ENCODE measurements around the gene CEMIP.

Gene CEMIP

DNA sequence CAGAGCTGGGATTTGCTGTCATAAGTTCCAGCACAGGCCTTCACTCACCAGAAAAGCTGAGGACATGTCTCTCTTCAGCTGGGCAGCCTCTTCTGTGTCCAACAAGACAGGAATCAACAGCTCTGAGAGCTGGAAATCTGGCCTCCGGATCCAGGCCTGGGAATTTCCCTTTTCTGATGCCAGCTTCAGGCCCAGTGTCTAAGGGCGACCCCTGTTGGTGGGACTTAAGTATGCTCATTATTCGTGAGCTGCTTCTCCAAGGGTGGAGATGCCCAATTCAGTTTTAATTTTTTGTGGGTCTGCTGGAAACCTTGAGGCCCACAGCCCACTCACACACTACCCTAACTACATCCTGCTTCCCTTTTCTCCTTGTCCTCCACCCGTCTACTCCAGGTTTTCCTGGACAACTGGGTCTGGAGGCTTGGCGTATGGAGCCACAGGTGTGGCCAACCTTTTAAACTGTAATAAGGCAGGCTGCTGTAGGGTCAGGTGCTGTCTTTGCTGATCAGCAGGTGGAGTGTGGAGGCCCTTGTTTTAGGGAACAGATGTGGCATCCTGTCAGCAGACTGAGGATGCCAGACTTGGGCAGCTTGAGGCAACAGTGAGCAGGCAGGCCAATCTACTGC lies 2.6 kb upstream of the CEMIP start:
- H3K27ac ChIP-seq = no peak overlapping the region
- no peak for TF ChIP-seq ZFX (IDR thresholded peaks at IDR 0.05; ENCODE audit: borderline replicate concordance)
- TF ChIP-seq, protein P1, sequence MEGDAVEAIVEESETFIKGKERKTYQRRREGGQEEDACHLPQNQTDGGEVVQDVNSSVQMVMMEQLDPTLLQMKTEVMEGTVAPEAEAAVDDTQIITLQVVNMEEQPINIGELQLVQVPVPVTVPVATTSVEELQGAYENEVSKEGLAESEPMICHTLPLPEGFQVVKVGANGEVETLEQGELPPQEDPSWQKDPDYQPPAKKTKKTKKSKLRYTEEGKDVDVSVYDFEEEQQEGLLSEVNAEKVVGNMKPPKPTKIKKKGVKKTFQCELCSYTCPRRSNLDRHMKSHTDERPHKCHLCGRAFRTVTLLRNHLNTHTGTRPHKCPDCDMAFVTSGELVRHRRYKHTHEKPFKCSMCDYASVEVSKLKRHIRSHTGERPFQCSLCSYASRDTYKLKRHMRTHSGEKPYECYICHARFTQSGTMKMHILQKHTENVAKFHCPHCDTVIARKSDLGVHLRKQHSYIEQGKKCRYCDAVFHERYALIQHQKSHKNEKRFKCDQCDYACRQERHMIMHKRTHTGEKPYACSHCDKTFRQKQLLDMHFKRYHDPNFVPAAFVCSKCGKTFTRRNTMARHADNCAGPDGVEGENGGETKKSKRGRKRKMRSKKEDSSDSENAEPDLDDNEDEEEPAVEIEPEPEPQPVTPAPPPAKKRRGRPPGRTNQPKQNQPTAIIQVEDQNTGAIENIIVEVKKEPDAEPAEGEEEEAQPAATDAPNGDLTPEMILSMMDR (IDR thresholded peaks at IDR 0.05) = peak; percentile 95

DNA sequence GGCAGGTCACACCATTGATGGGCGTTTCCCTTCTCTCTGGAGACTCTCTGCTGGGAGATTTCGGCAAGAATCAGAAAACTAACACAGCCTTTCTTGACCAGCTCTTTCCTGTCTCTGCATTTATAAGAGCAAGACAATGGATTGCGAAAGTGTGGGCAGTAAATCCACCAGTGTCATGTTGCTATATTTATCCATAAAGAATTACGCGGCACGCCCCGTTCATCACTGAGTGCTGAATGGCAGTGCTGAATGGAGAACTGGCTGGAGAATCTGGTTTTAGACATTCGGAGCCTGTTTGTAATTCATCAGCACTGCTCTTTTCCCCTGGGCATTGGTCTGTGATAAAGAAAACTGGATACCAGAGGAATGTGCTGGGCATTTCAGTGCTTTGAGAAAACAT lies 2.0 kb upstream of the CEMIP start:
- no peak for TF ChIP-seq ZFX (IDR thresholded peaks at IDR 0.05; ENCODE audit: borderline replicate concordance)
- TF ChIP-seq, protein P1 (IDR thresholded peaks at IDR 0.05) = no peak
- H3K27ac ChIP-seq = no peak overlapping the region; the same call in 1 of the 2 replicates

DNA sequence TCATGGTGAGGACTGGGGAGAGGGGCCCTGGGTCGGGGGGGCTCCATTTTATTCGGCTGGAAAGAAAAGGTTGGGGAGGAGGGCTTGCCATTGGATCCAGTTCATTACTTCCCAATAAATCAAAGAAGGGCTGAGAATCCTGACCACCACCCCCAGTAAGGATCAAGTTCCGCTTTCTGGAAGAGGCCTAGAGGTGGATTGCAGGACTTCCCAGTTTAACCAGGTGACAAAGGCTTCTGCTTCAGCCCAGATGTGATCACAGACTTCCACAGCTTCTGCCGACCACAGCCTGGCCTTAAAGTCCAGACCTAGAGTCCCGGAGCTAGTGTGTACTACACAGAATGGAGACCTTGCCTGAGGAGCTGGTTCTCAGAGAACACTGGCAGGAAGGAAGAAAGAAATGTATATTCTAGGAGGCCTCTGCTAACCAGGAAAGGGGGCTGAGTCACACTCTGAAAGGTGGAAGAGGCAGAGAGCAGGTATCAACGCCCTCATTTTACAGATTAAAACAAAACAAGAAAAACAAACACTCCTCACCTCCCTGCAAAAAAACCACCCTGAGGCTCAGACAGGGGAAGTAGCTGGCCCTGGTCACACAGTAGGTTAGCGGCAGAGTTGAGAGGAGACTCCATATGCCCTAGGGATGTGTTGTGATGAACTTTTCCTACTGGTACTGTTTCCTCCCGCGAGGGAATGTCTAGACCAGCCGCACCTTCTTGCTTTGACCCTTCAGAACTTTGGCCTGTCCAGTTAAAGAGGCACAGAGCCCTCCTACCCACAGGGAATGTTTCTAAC lies 1.1 kb upstream of the CEMIP start:
- no peak for TF ChIP-seq ZFX (IDR thresholded peaks at IDR 0.05; ENCODE audit: borderline replicate concordance)
- TF ChIP-seq, protein P1 (IDR thresholded peaks at IDR 0.05) = no peak
- H3K27ac ChIP-seq = no peak overlapping the region

DNA sequence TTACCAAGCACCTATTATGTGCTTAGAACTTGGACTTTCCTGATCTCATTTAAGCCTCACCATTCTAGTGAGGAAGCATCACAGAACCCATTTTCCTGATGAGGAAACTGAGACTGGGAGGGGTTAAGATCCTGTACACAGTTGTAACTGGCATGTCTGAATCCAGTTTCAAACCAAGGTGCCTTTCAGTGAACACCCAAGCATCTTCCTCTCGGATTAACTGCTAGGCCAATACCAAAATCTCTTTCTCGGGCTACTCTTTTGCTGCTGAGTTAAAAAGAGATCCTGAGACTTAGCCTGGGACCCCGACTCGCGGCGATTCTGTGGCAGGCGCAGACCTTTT lies 578 bp upstream of the CEMIP start:
- no peak for TF ChIP-seq ZFX (IDR thresholded peaks at IDR 0.05; ENCODE audit: borderline replicate concordance)
- TF ChIP-seq, protein P1 (IDR thresholded peaks at IDR 0.05) = no peak
- no peak overlapping the region for H3K27ac ChIP-seq

DNA sequence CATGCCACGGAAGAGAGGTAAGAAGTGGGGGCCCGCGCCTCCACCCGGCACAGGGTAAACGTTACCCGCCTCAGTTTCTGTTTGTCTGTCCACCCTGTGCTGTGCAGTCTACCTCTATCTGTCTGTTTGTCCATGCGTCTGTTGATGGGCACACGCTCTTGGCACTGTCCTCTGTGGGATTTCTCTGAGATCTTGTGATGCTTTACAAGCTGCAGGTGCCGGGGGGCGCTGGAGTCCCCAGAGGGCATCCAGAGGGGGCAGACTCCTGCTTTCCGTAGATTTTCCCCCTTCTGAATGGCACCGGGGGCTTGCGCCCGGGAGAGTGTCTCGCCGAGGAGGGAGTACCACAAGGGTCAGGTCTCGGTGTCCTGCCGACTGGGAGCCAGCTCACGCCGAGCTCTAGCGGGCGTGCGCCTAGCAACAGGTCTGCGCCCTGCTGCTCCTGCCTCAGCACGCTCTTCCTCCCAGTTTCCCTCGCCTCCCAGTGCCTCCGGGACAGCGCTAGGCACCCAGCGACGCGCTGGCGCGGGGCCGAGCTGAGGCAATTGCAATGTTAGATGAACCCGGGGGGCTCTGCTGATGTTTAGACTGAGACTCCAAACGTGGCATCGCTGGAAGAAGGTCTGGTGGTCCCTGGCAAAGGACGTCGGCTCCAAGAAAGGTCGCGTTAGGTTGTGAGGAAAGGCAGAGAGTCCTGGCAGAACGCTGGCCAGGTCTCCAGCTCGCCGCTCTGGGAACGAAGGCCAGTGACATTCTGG lies 667 bp downstream of the CEMIP start:
- TF ChIP-seq ZFX (IDR thresholded peaks at IDR 0.05; ENCODE audit: borderline replicate concordance) = no peak
- TF ChIP-seq, protein P1 (IDR thresholded peaks at IDR 0.05) = no peak
- H3K27ac ChIP-seq = peak overlapping the region; percentile 20; the same call in 1 of the 2 replicates

DNA sequence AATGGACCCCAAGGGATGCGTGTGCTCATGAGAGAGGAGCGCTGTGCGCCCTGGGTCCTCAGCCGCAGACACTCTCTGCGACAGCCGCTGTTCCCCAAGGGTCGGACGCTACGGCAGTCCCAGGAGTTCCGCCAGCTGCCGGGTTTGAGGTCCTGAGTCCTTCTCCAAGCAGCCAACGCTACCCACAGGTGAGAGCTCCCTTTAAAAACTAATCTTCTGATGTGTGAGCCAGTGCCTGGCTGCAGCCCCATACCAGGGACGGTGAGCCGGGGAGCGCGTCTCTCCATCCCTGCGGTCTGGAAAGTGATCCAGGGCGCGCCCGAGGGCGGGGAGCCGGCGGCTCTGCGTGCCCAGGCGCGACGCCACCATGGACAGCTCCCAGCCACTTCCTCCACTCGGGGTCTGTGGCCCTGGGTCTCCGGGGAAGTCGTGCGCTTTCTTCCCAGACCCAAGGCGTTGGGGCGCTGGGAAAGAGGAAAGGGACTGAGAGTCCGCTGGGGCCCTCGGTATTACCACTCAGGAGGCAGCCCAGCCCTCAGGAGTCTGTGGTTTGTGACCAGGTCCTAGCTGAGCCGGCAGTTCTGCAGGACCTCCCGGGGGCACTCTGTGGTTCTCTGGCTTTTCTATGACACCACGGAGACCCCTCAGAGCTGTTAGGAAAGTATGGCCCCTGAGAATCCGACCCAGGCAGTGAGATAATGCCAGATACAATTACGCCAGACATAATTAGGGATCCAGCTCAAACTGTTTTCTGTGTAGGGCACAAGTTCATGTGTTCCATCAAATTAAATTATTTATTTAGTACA lies 1.4 kb downstream of the CEMIP start:
- no peak overlapping the region for H3K27ac ChIP-seq
- TF ChIP-seq, protein P1 (IDR thresholded peaks at IDR 0.05) = no peak
- TF ChIP-seq ZFX (IDR thresholded peaks at IDR 0.05; ENCODE audit: borderline replicate concordance) = no peak
